IMR-90 (cell line): Measurements from ENCODE around the gene FBXW4. TPM values are rescaled to one million over a fixed set of nuclear protein-coding genes. Genes with fewer than 3 reads are reported as not detected.

ENCODE experiments used
- ATAC-seq: fragments of 200-7000 bp; cut with Tn5 transposase; 2 replicates; pipeline ENCODE4 v1.9.1; 2020; ENCODE audit warnings: low read depth, mild to moderate bottlenecking, moderate library complexity
- BruUV-seq: library from RNA; stranded (reverse); fragments of 400-500 nt; replicated peaks from 2 replicates; lab custom pipeline; 2021; lab: Mats Ljungman, UMichigan
- CTCF ChIA-PET: fragments of 300-600 bp; formaldehyde crosslinking; extraction: SDS; loops from one replicate; lab custom pipeline; 2021; ENCODE audit warnings: antibody characterized with exemption; lab: Yijun Ruan, JAX
- POLR2A ChIA-PET: fragments of 300-600 bp; sonication (Branson Sonifier 250); formaldehyde crosslinking; loops from one replicate; lab custom pipeline; 2022; ENCODE audit warnings: antibody characterized with exemption; ENCODE audit not compliant: unreplicated experiment; lab: Charles Lee
- DNase-seq: peaks from one replicate; pipeline ENCODE4 v3.0.0; 2013
- H2AFZ ChIP-seq: replicated peaks from 2 replicates; pipeline ENCODE3; 2013; ENCODE audit warnings: low read length, mild to moderate bottlenecking; ENCODE audit not compliant: poor library complexity
- H2AK5ac ChIP-seq: 2 replicates; pipeline ENCODE4 v1.6.1; 2013; ENCODE audit warnings: low read depth, low read length, inconsistent platforms
- H2AK9ac ChIP-seq: replicated peaks from 2 replicates; pipeline ENCODE3; 2013; ENCODE audit warnings: mild to moderate bottlenecking, low read depth, low read length, moderate library complexity; ENCODE audit not compliant: poor library complexity
- H2BK120ac ChIP-seq: 2 replicates; pipeline ENCODE4 v1.6.1; 2013; ENCODE audit warnings: low read depth, low read length, inconsistent platforms
- H2BK15ac ChIP-seq: 3 replicates; pipeline ENCODE4 v1.6.1; 2013; ENCODE audit warnings: low read depth, low read length, inconsistent platforms
- H2BK20ac ChIP-seq: 2 replicates; pipeline ENCODE4 v1.6.1; 2013; ENCODE audit warnings: low read depth, mild to moderate bottlenecking, inconsistent platforms, low read length, moderate library complexity
- H2BK5ac ChIP-seq: 2 replicates; pipeline ENCODE4 v1.6.1; 2013; ENCODE audit warnings: mild to moderate bottlenecking, low read depth, low read length, inconsistent platforms; ENCODE audit not compliant: poor library complexity, severe bottlenecking
- H3K14ac ChIP-seq: replicated peaks from 2 replicates; pipeline ENCODE4 v1.6.1; 2013; ENCODE audit warnings: low read depth, low read length, inconsistent platforms
- H3K18ac ChIP-seq: 2 replicates; pipeline ENCODE4 v1.6.1; 2013; ENCODE audit warnings: low read depth, low read length, control low read depth
- H3K23ac ChIP-seq: 2 replicates; pipeline ENCODE4 v1.6.1; 2013; ENCODE audit warnings: low read depth, low read length, inconsistent platforms
- H3K27ac ChIP-seq: 2 replicates; pipeline ENCODE4 v1.5.1; 2013; ENCODE audit warnings: mild to moderate bottlenecking, control low read depth, low read length; ENCODE audit not compliant: insufficient read depth
- H3K27me3 ChIP-seq: 2 replicates; pipeline ENCODE4 v1.6.1; 2013; ENCODE audit warnings: low read length; ENCODE audit not compliant: control insufficient read depth, insufficient read depth
- H3K36me3 ChIP-seq: 2 replicates; pipeline ENCODE4 v1.6.1; 2013; ENCODE audit warnings: low read length, mixed read lengths; ENCODE audit not compliant: control insufficient read depth, insufficient read depth
- H3K4ac ChIP-seq: 2 replicates; pipeline ENCODE4 v1.6.1; 2013; ENCODE audit warnings: low read depth, low read length, inconsistent platforms
- H3K4me1 ChIP-seq: 2 replicates; pipeline ENCODE4 v1.6.1; 2013; ENCODE audit warnings: low read length, mixed read lengths; ENCODE audit not compliant: control insufficient read depth, insufficient read depth
- H3K4me2 ChIP-seq: 2 replicates; pipeline ENCODE4 v1.6.1; 2013; ENCODE audit warnings: low read depth, mild to moderate bottlenecking, control low read depth, low read length, moderate library complexity
- H3K4me3 ChIP-seq: 2 replicates; pipeline ENCODE4 v1.5.1; 2013; ENCODE audit warnings: low read depth, mild to moderate bottlenecking, control low read depth, low read length, moderate library complexity; ENCODE audit not compliant: insufficient read depth
- H3K56ac ChIP-seq: 2 replicates; pipeline ENCODE4 v1.6.1; 2013; ENCODE audit warnings: low read length, inconsistent platforms; ENCODE audit not compliant: insufficient read depth; ENCODE audit errors: extremely low read depth
- H3K79me1 ChIP-seq, 2 experiments: 2 replicates each; pipeline ENCODE4 v1.6.1; 2013; ENCODE audit warnings: low read length in 2 of 2, inconsistent platforms in 1 of 2, low read depth in 1 of 2
- H3K9ac ChIP-seq: 2 replicates; pipeline ENCODE4 v1.6.1; 2013; ENCODE audit warnings: low read depth, low read length, control low read depth
- H3K9me1 ChIP-seq: 2 replicates; pipeline ENCODE4 v1.6.1; 2013; ENCODE audit warnings: low read length, inconsistent platforms; ENCODE audit not compliant: insufficient read depth
- H3K9me3 ChIP-seq: 2 replicates; pipeline ENCODE4 v1.6.1; 2013; ENCODE audit warnings: low read length; ENCODE audit not compliant: control insufficient read depth, insufficient read depth
- H4K20me1 ChIP-seq: 2 replicates; pipeline ENCODE4 v1.6.1; 2013; ENCODE audit warnings: low read length, inconsistent platforms; ENCODE audit not compliant: insufficient read depth
- H4K5ac ChIP-seq: 2 replicates; pipeline ENCODE4 v1.6.1; 2013; ENCODE audit warnings: mild to moderate bottlenecking, low read depth, low read length, control low read depth
- H4K8ac ChIP-seq, 2 experiments: 2 replicates each; pipeline ENCODE4 v1.6.1; 2013; ENCODE audit warnings: low read depth in 2 of 2, low read length in 2 of 2, control low read depth in 1 of 2, inconsistent platforms in 1 of 2
- H4K91ac ChIP-seq: 2 replicates; pipeline ENCODE4 v1.6.1; 2013; ENCODE audit warnings: low read depth, low read length, inconsistent platforms; ENCODE audit not compliant: insufficient read depth
- CEBPB ChIP-seq: IDR thresholded peaks from 2 replicates; pipeline ENCODE4 v1.6.1; 2012; ENCODE audit warnings: low read depth, low read length, improper control_type of control experiment
- CHD1 ChIP-seq: IDR thresholded peaks from 2 replicates; pipeline ENCODE4 v1.6.1; 2012; ENCODE audit warnings: low read depth, low read length, improper control_type of control experiment
- FOS ChIP-seq: fragments of 150-350 bp; IDR thresholded peaks from 2 replicates; pipeline ENCODE4 v1.6.1; 2016; ENCODE audit warnings: low read depth, low read length
- MAFK ChIP-seq: IDR thresholded peaks from 2 replicates; pipeline ENCODE4 v1.6.1; 2012; ENCODE audit warnings: low read depth, low read length, improper control_type of control experiment
- MAZ ChIP-seq: IDR thresholded peaks from 2 replicates; pipeline ENCODE4 v1.6.1; 2012; ENCODE audit warnings: low read depth, mild to moderate bottlenecking, low read length, improper control_type of control experiment, moderate library complexity, borderline replicate concordance
- NFE2L2 ChIP-seq: fragments of 150-350 bp; IDR thresholded peaks from 2 replicates; pipeline ENCODE4 v1.6.1; 2016; ENCODE audit warnings: low read depth, mild to moderate bottlenecking, low read length
- RAD21 ChIP-seq: IDR thresholded peaks from 2 replicates; pipeline ENCODE4 v1.6.1; 2012; ENCODE audit warnings: low read length, improper control_type of control experiment
- WGBS, 2 experiments: methylation state at CpG; one replicate each; pipeline versions ENCODE4 v1.1.5 to v1.1.7; 2013; ENCODE audit warnings: missing lambda C conversion rate in 2 of 2; ENCODE audit not compliant: insufficient read length in 1 of 2; ENCODE audit errors: extremely low coverage in 2 of 2; 5-methylcytosine and 5-hydroxymethylcytosine counted together
- dilution Hi-C: fragments of 300-500 bp; cut with HindIII; formaldehyde crosslinking; loops from one replicate; pipeline ENCODE4 v1.14.3; 2018; ENCODE audit warnings: low sequenced_read_pairs; ENCODE audit not compliant: unreplicated experiment
- in situ Hi-C: fragments of 300-500 bp; cut with MboI; formaldehyde crosslinking; loops from 3 replicates; pipeline ENCODE4 v1.14.3; 2019; ENCODE audit warnings: low sequenced_read_pairs, inconsistent platforms, mixed read lengths
- intact Hi-C: fragments of 100-400 bp; cut with micrococcal nuclease; formaldehyde crosslinking; loops from 2 replicates; pipeline ENCODE4 v1.10.0; 2022
- polyA plus RNA-seq, 3 experiments: library from polyadenylated mRNA; depleted of rRNA; stranded (reverse); fragments of >200 nt; gene quantifications; 2 replicates each; pipeline ENCODE4 v1.2.3, GENCODE V29; 2012; ENCODE audit warnings: low replicate concordance in 1 of 3
- total RNA-seq: library from RNA; depleted of rRNA; stranded (reverse); fragments of >200 nt; gene quantifications from 2 replicates; pipeline ENCODE4 v1.2.3, GENCODE V29; 2012
- TF ChIP-seq, protein P1 (sequence below): fragments of 150-350 bp; IDR thresholded peaks from 2 replicates; pipeline ENCODE4 v1.6.1; 2016; ENCODE audit warnings: low read depth, mild to moderate bottlenecking, low read length, moderate library complexity, borderline replicate concordance

The FBXW4 gene
- total and polyA plus RNA-seq, 2 of the 4 experiments (the other 2 are of a cell fraction): 19.3 to 26.7 TPM

DNA sequence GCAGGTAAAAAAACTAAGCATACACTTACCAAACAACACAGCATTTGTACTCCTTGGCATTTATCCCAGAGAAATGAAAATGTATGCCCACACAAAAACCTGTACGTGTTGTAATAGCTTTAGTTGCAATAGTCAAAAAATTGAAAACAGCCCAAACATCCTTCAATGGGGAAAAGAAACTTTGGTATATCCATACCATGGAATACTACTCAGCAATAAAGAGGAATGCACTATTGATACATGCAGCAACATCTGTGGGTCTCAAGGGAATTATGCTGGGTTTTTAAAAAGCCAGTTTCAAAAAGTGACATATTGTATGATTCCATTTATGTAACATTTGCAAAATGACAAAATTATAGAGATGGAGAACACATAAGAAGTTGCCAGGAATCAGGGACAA, 71.4 kb downstream of the FBXW4 start:
- no peak overlapping the region for H2BK20ac ChIP-seq
- H3K36me3 ChIP-seq: peaks cover 6% of the 10 kb centered on the region
- no peaks in the 10 kb centered on the region for H3K27me3 ChIP-seq
- intact Hi-C loops (no loop called here), dilution Hi-C loops (no loop called here), in situ Hi-C loops (no loop called here)
- WGBS, 2 experiments: no CpG with 5 or more reads among the region's 1 CpG
- no peaks in the 10 kb centered on the region for H3K4me1 ChIP-seq
- no peak overlapping the region for H3K4me3 ChIP-seq
- no peak overlapping the region for H3K23ac ChIP-seq
- no peak overlapping the region for H3K18ac ChIP-seq
- no TSS peak for BruUV-seq
- H3K14ac ChIP-seq: no peak overlapping the region
- H2BK5ac ChIP-seq: no peak overlapping the region
- ChIA-PET CTCF (no interaction called here), POLR2A (no interaction called here)
- no peak overlapping the region for H2AFZ ChIP-seq
- H3K27ac ChIP-seq: no peak overlapping the region
- no peak overlapping the region for H4K5ac ChIP-seq
- H2AK9ac ChIP-seq: no peak overlapping the region
- H2AK5ac ChIP-seq: no peak overlapping the region
- H2BK120ac ChIP-seq: no peak overlapping the region
- H4K8ac ChIP-seq: no peak overlapping the region
- H4K91ac ChIP-seq: no peak overlapping the region
- no peak overlapping the region for H3K9ac ChIP-seq
- H3K79me1 ChIP-seq: no peaks in the 10 kb centered on the region
- peaks cover 2% of the 10 kb centered on the region; the same call in 1 of the 2 replicates for H3K9me1 ChIP-seq
- H3K9me3 ChIP-seq: no peaks in the 10 kb centered on the region
- DNase-seq: no peak
- no peak overlapping the region for H3K56ac ChIP-seq
- TF ChIP-seq MAFK (no peak), RAD21 (no peak), CHD1 (no peak), CEBPB (no peak), FOS (no peak), MAZ (no peak), NFE2L2 (no peak)
- TF ChIP-seq, protein P1, sequence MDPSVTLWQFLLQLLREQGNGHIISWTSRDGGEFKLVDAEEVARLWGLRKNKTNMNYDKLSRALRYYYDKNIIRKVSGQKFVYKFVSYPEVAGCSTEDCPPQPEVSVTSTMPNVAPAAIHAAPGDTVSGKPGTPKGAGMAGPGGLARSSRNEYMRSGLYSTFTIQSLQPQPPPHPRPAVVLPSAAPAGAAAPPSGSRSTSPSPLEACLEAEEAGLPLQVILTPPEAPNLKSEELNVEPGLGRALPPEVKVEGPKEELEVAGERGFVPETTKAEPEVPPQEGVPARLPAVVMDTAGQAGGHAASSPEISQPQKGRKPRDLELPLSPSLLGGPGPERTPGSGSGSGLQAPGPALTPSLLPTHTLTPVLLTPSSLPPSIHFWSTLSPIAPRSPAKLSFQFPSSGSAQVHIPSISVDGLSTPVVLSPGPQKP: no peak
- H3K4ac ChIP-seq: no peak overlapping the region
- H4K20me1 ChIP-seq: peaks cover 3% of the 10 kb centered on the region; the same call in 1 of the 2 replicates
- H3K4me2 ChIP-seq: no peak overlapping the region
- ATAC-seq: no peak
- no peak overlapping the region for H2BK15ac ChIP-seq
